DND-41 (cell line): Measurements from ENCODE around the gene PALD1.

ENCODE experiments used
- ATAC-seq: fragments of 200-7000 bp; cut with Tn5 transposase; 3 replicates; pipeline ENCODE4 v1.9.1; 2021; ENCODE audit warnings: low read depth; ENCODE audit not compliant: insufficient read depth
- DNase-seq: peaks from one replicate; pipeline ENCODE4 v3.0.0-alpha.2; 2020
- H2AFZ ChIP-seq: 2 replicates; pipeline ENCODE4 v1.6.0; 2012; ENCODE audit warnings: low read depth, low read length
- H3K27ac ChIP-seq: 2 replicates; pipeline ENCODE4 v1.5.1; 2012; ENCODE audit warnings: low read length, inconsistent platforms
- H3K27me3 ChIP-seq: fragments of 200-600 bp; sonication (generic); 2 replicates; pipeline ENCODE4 v1.6.0; 2012; ENCODE audit warnings: low read length, mild to moderate bottlenecking, inconsistent platforms; ENCODE audit not compliant: insufficient read depth, poor library complexity
- H3K36me3 ChIP-seq: 2 replicates; pipeline ENCODE4 v1.5.1; 2012; ENCODE audit warnings: low read length, inconsistent platforms; ENCODE audit not compliant: insufficient read depth
- H3K4me1 ChIP-seq: 2 replicates; pipeline ENCODE4 v1.5.1; 2012; ENCODE audit warnings: mild to moderate bottlenecking, low read length; ENCODE audit not compliant: insufficient read depth
- H3K4me2 ChIP-seq: 2 replicates; pipeline ENCODE4 v1.6.0; 2012; ENCODE audit warnings: mild to moderate bottlenecking, moderate library complexity, low read length, inconsistent platforms; ENCODE audit not compliant: insufficient read depth
- H3K4me3 ChIP-seq, 2 experiments: fragments of 200-600 bp in 1 of 2; shearing (Covaris generic) in 1 of 2; 2 replicates each; pipeline ENCODE4 v1.5.1; 2012 to 2016; ENCODE audit warnings: inconsistent platforms in 2 of 2, low read length in 2 of 2, mild to moderate bottlenecking in 2 of 2, low read depth in 1 of 2, moderate library complexity in 1 of 2
- H3K79me2 ChIP-seq: 2 replicates; pipeline ENCODE4 v1.6.0; 2012; ENCODE audit warnings: low read length, inconsistent platforms; ENCODE audit not compliant: insufficient read depth
- H3K9ac ChIP-seq: 2 replicates; pipeline ENCODE4 v1.6.0; 2012; ENCODE audit warnings: low read depth, mild to moderate bottlenecking, inconsistent platforms, low read length, moderate library complexity
- H3K9me3 ChIP-seq: 2 replicates; pipeline ENCODE4 v1.5.1; 2012; ENCODE audit warnings: low read length, moderate library complexity, mild to moderate bottlenecking, inconsistent platforms; ENCODE audit not compliant: insufficient read depth, severe bottlenecking
- H4K20me1 ChIP-seq: 2 replicates; pipeline ENCODE4 v1.6.0; 2012; ENCODE audit warnings: low read length; ENCODE audit not compliant: insufficient read depth
- EZH2 ChIP-seq: IDR thresholded peaks from 3 replicates; pipeline ENCODE4 v1.6.1; 2012; ENCODE audit warnings: borderline replicate concordance, low read depth, mild to moderate bottlenecking, moderate library complexity, low read length, inconsistent platforms; ENCODE audit not compliant: severe bottlenecking
- TF ChIP-seq, protein P1 (sequence below): IDR thresholded peaks from 2 replicates; pipeline ENCODE4 v1.5.1; 2012; ENCODE audit warnings: borderline replicate concordance, low read length, moderate library complexity, mild to moderate bottlenecking; ENCODE audit not compliant: poor library complexity, severe bottlenecking; ENCODE audit errors: extremely low read depth

PALD1 gene

GRCh38 chr10:70495691-70496261 lies 17.2 kb downstream of the PALD1 start:
- Histone ChIP-seq H3K27ac (no peak overlapping the region), H3K79me2 (no peaks in the 10 kb centered on the region), H3K9ac (no peak overlapping the region), H3K4me1 (peaks cover 14% of the 10 kb centered on the region), H4K20me1 (peaks cover 15% of the 10 kb centered on the region; the same call in 1 of the 2 replicates), H3K4me2 (no peak overlapping the region), H3K9me3 (no peaks in the 10 kb centered on the region), H3K36me3 (no peaks in the 10 kb centered on the region), H2AFZ (no peak overlapping the region), H3K4me3 (no peak overlapping the region), H3K27me3 (no peaks in the 10 kb centered on the region)
- DNase-seq (no peak), ATAC-seq (no peak)
- TF ChIP-seq, protein P1, sequence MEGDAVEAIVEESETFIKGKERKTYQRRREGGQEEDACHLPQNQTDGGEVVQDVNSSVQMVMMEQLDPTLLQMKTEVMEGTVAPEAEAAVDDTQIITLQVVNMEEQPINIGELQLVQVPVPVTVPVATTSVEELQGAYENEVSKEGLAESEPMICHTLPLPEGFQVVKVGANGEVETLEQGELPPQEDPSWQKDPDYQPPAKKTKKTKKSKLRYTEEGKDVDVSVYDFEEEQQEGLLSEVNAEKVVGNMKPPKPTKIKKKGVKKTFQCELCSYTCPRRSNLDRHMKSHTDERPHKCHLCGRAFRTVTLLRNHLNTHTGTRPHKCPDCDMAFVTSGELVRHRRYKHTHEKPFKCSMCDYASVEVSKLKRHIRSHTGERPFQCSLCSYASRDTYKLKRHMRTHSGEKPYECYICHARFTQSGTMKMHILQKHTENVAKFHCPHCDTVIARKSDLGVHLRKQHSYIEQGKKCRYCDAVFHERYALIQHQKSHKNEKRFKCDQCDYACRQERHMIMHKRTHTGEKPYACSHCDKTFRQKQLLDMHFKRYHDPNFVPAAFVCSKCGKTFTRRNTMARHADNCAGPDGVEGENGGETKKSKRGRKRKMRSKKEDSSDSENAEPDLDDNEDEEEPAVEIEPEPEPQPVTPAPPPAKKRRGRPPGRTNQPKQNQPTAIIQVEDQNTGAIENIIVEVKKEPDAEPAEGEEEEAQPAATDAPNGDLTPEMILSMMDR = no peak
- TF ChIP-seq EZH2 = no peak

DNA sequence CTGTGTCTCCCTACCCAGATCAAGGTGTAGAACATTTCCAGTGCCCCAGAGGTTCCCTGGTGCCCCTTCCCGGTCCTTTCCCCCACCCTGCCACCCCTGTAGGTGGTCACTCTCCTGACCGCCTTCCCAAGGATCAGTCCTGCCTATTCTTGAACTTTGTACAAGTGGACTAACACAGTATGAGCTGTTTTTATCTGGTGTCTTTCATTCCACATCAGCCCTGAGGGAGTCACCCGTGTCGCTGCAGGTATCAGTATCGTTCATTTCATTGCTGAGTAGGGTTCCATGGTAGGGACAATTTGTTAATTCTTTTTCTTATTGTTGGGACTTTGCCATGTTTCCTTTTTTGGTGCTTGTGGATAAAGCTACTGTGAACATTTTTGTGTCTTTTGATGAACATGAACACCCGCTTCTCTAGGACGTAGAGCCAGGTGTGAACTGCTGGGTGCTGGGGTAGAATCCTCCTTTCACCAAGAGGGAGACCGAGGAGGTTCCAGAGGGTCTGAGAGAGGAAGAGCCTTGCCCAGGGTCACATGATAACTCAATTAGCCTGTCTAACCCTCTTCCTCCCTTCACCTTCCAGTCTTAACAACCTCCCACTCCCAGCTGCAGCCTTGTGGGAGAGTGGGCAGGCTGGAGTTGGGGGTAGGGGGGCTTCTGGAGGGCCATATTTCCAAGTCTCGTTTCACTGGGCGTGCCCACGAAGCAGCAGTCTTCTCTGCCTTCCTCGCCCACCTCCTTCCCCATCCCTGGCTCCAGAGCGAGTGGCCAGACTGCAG lies 18.0 kb downstream of the PALD1 start:
- peaks cover 14% of the 10 kb centered on the region for H3K4me1 ChIP-seq
- peaks cover 15% of the 10 kb centered on the region; the same call in 1 of the 2 replicates for H4K20me1 ChIP-seq
- H2AFZ ChIP-seq = no peak overlapping the region
- H3K9ac ChIP-seq = no peak overlapping the region
- H3K4me3 ChIP-seq = no peak overlapping the region
- H3K27ac ChIP-seq = no peak overlapping the region
- H3K36me3 ChIP-seq = no peaks in the 10 kb centered on the region
- ATAC-seq (no peak), DNase-seq (no peak)
- no peaks in the 10 kb centered on the region for H3K27me3 ChIP-seq
- no peaks in the 10 kb centered on the region for H3K9me3 ChIP-seq
- TF ChIP-seq EZH2 = no peak
- TF ChIP-seq, protein P1 = no peak
- H3K4me2 ChIP-seq = no peak overlapping the region
- H3K79me2 ChIP-seq = no peaks in the 10 kb centered on the region

DNA sequence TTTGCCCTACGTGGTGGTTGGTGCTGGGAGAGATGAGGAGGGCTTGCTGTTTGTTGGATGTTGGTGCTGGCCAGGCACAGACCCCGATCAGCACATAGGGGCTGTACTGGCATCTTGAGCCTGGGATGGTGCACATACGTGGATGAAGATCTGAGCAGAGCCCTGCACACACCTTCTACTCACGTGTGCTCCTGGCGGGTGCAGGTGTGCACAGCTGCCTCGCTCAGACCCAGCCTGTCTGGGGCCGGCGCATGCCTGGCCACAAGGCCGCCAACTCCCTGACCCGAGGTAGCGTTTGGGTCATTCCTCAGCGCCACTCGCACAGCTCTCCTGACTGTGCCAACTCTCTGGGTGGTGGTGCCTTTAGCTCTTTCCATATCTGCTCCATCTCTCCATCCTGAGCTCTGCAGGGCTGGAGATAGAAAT lies 18.6 kb downstream of the PALD1 start:
- no peak for ATAC-seq
- Histone ChIP-seq H3K4me3 (no peak overlapping the region), H3K79me2 (no peaks in the 10 kb centered on the region)

More for the DNA sequence above, 18.6 kb downstream of the PALD1 start:
- Histone ChIP-seq H3K9me3 (no peaks in the 10 kb centered on the region), H3K27me3 (no peaks in the 10 kb centered on the region), H4K20me1 (peaks cover 15% of the 10 kb centered on the region; the same call in 1 of the 2 replicates), H3K9ac (no peak overlapping the region), H3K4me1 (peaks cover 14% of the 10 kb centered on the region), H3K4me2 (no peak overlapping the region), H3K36me3 (no peaks in the 10 kb centered on the region), H3K27ac (no peak overlapping the region), H2AFZ (no peak overlapping the region)
- no peak for DNase-seq
- TF ChIP-seq, protein P1 = no peak
- no peak for TF ChIP-seq EZH2
